PFSK-1 (cell line): ENCODE results near the gene FLII.

ENCODE experiments used
- FOXP2 ChIP-seq: optimal IDR thresholded peaks from 2 replicates; pipeline ENCODE3; 2011; ENCODE audit warnings: borderline replicate concordance, control low read depth, inconsistent platforms; ENCODE audit not compliant: insufficient read depth; ENCODE audit errors: extremely low read length, extremely low read depth
- POLR2AphosphoS5 ChIP-seq: IDR thresholded peaks from 2 replicates; pipeline ENCODE4 v1.6.1; 2012; ENCODE audit warnings: low read depth, mild to moderate bottlenecking, control low read depth, low read length, moderate library complexity
- REST ChIP-seq, 2 experiments: IDR thresholded peaks; 2 replicates each; pipeline versions ENCODE4 v1.6.1 to v1.8.0; 2011 to 2012; ENCODE audit warnings: low read depth in 2 of 2, low read length in 2 of 2, control low read depth in 1 of 2, inconsistent platforms in 1 of 2, mild to moderate bottlenecking in 1 of 2, moderate library complexity in 1 of 2; ENCODE audit not compliant: insufficient read depth in 1 of 2
- SIN3A ChIP-seq: IDR thresholded peaks from 2 replicates; pipeline ENCODE4 v1.6.1; 2012; ENCODE audit warnings: mild to moderate bottlenecking, low read length, moderate library complexity, borderline replicate concordance; ENCODE audit not compliant: insufficient read depth
- TAF1 ChIP-seq: IDR thresholded peaks from 2 replicates; pipeline ENCODE4 v1.6.1; 2012; ENCODE audit warnings: low read length, control low read depth, borderline replicate concordance; ENCODE audit not compliant: insufficient read depth

Gene FLII

GRCh38 chr17:18213666-18214270 is 44.8 kb downstream of the FLII start:
- TF ChIP-seq FOXP2: no peak
- TF ChIP-seq POLR2AphosphoS5: no peak
- TF ChIP-seq TAF1: no peak
- TF ChIP-seq SIN3A: no peak
- no peak for TF ChIP-seq REST (IDR thresholded peaks at IDR 0.05; ENCODE audit: insufficient read depth in 1 of 2, low read depth in 2 of 2, low read length in 2 of 2)

- TF ChIP-seq TAF1: no peak
- no peak for TF ChIP-seq FOXP2
- TF ChIP-seq POLR2AphosphoS5: no peak
- TF ChIP-seq REST (IDR thresholded peaks at IDR 0.05; ENCODE audit: insufficient read depth in 1 of 2, low read depth in 2 of 2, low read length in 2 of 2): no peak
- no peak for TF ChIP-seq SIN3A
Measured at GRCh38 chr17:18208092-18208491, 50.4 kb downstream of the FLII start.

- no peak for TF ChIP-seq SIN3A
- no peak for TF ChIP-seq TAF1
- TF ChIP-seq REST (IDR thresholded peaks at IDR 0.05; ENCODE audit: insufficient read depth in 1 of 2, low read depth in 2 of 2, low read length in 2 of 2): no peak
- no peak for TF ChIP-seq POLR2AphosphoS5
- no peak for TF ChIP-seq FOXP2
Measured at GRCh38 chr17:18206962-18207361, 51.6 kb downstream of the FLII start.

GRCh38 chr17:18205861-18206260 is 52.7 kb downstream of the FLII start:
- TF ChIP-seq FOXP2 (no peak), POLR2AphosphoS5 (no peak), TAF1 (no peak), SIN3A (no peak), REST (IDR thresholded peaks at IDR 0.05; ENCODE audit: insufficient read depth in 1 of 2, low read depth in 2 of 2, low read length in 2 of 2) (no peak)

GRCh38 chr17:18203308-18203707 is 55.2 kb downstream of the FLII start:
- no peak for TF ChIP-seq POLR2AphosphoS5
- no peak for TF ChIP-seq TAF1
- no peak for TF ChIP-seq FOXP2
- TF ChIP-seq REST (IDR thresholded peaks at IDR 0.05; ENCODE audit: insufficient read depth in 1 of 2, low read depth in 2 of 2, low read length in 2 of 2): no peak
- TF ChIP-seq SIN3A: no peak
